ENCODE results near the gene CCDC187. TPM values are rescaled to one million over a fixed set of nuclear protein-coding genes. Genes with fewer than 3 reads are reported as not detected.

CCDC187 gene
- total and polyA plus RNA-seq, 2 of the 13 experiments (the other 11 are each of a cell fraction or from before 2014, with no cell fraction given) = 0.03 to 0.13 TPM

- in situ Hi-C loops (cut with HindIII; ENCODE audit: extremely low pct_ligation_motif_present, low pct_unique_long_range_greater_than_20kb) (no loop called here), intact Hi-C loops (cut with micrococcal nuclease; ENCODE audit: unreplicated experiment) (loop anchor here (5.0 kb wide), 2 partner anchors 380 to 1730 kb away; no protein-coding TSS in a partner anchor)
- FAIRE-seq (no peak), ATAC-seq (no peak), DNase-seq (ENCODE audit: low spot score) (no peak)
- Histone ChIP-seq H3K4me3 (replicated peaks in 1 of 3; ENCODE audit: insufficient read depth in 1 of 3, low read depth in 2 of 3, low read length in 3 of 3) (no peak overlapping the region), H3K79me2 (ENCODE audit: insufficient read depth, low read length) (peaks cover 27% of the 10 kb centered on the region), H3K4me2 (ENCODE audit: low read depth, low read length) (no peak overlapping the region), H3K9ac (ENCODE audit: insufficient read depth, low read depth, low read length) (no peak overlapping the region), H3K27ac (ENCODE audit: extremely low read length, insufficient read depth, low read length) (no peak overlapping the region), H3K36me3 (replicated peaks in 1 of 2; ENCODE audit: control insufficient read depth in 1 of 2, insufficient read depth in 2 of 2, low read length in 2 of 2) (no peaks in the 10 kb centered on the region), H3K9me3 (ENCODE audit: low read length) (no peaks in the 10 kb centered on the region), H3K4me1 (ENCODE audit: insufficient read depth, low read length) (peaks cover 53% of the 10 kb centered on the region), H2AFZ (ENCODE audit: low read length) (no peak overlapping the region), H4K20me1 (ENCODE audit: insufficient read depth, low read length) (peaks cover 17% of the 10 kb centered on the region), H3K27me3 (ENCODE audit: control insufficient read depth in 1 of 2, insufficient read depth in 2 of 2, low read length in 2 of 2) (peaks cover 16 to 53% of the 10 kb centered on the region in 2 experiments)
- ChIA-PET POLR2A (no interaction called here), CTCF (ENCODE audit: low intra/inter-chr PET ratio, low total read pairs) (no interaction called here)
- no TSS peak for BruUV-seq (replicated peaks)
- TF ChIP-seq ZMYM3 (CRISPR knock-in tag; IDR thresholded peaks at IDR 0.05) (peak; percentile 27; the same call in 1 of the 2 replicates), KDM2A (CRISPR knock-in tag; IDR thresholded peaks at IDR 0.05; ENCODE audit: borderline replicate concordance, low read depth) (no peak), ZNF232 (CRISPR knock-in tag; IDR thresholded peaks at IDR 0.05; ENCODE audit: borderline replicate concordance) (no peak), THAP7 (CRISPR knock-in tag; IDR thresholded peaks at IDR 0.05) (no peak), IRF1 (CRISPR knock-in tag; IDR thresholded peaks at IDR 0.05; ENCODE audit: low read depth) (no peak), ZNF792 (CRISPR knock-in tag; IDR thresholded peaks at IDR 0.05) (no peak), ZNF556 (CRISPR knock-in tag; IDR thresholded peaks at IDR 0.05; ENCODE audit: borderline replicate concordance) (no peak), SMAD1 (CRISPR knock-in tag; IDR thresholded peaks at IDR 0.05; ENCODE audit: borderline replicate concordance, low read depth) (no peak)
- 51% methylated on average over 23 of the region's 26 CpGs for WGBS (ENCODE audit: low lambda C conversion rate)
Measured at GRCh38 chr9:136246849-136247550, 56.9 kb downstream of the CCDC187 start.
